Measurements from ENCODE around the gene GPATCH11. TPM values are rescaled to one million over a fixed set of nuclear protein-coding genes. Genes with fewer than 3 reads are reported as not detected.

Gene GPATCH11
- total and polyA plus RNA-seq, 4 donors, result 1.4 to 7.3 (median 3.4) TPM

- Histone ChIP-seq H3K9ac (ENCODE audit: low read depth in 1 of 2, low read length in 2 of 2) (no peak overlapping the region), H3K27me3 (ENCODE audit: control insufficient read depth in 4 of 4, insufficient read depth in 4 of 4, low read length in 3 of 4) (no peaks in the 10 kb centered on the region), H3K36me3 (ENCODE audit: control insufficient read depth in 4 of 4, insufficient read depth in 3 of 4, low read depth in 1 of 4, low read length in 3 of 4) (peaks cover 6 to 29% (median 23%) of the 10 kb centered on the region in 4 donors), H3K27ac (ENCODE audit: low read depth in 1 of 2, low read length in 2 of 2) (no peak overlapping the region), H3K4me1 (ENCODE audit: control insufficient read depth in 4 of 4, insufficient read depth in 4 of 4, low read length in 3 of 4) (peaks cover 0 to 7% (median 4%) of the 10 kb centered on the region in 4 donors), H3K4me3 (ENCODE audit: low read depth in 1 of 3, low read length in 3 of 3) (no peak overlapping the region), H3K9me3 (ENCODE audit: control insufficient read depth in 4 of 4, low read length in 3 of 4) (no peaks in the 10 kb centered on the region)
- WGBS, result 86% methylated on average over 4 of the region's 4 CpGs
- no peak for DNase-seq (ENCODE audit: low spot score)
- TF ChIP-seq MAX (IDR thresholded peaks at IDR 0.05) (no peak), SP1 (IDR thresholded peaks at IDR 0.05) (no peak), GABPA (IDR thresholded peaks at IDR 0.05 in 1 of 2, conservative IDR thresholded peaks at IDR 0.05 in 1 of 2) (no peak), YY1 (IDR thresholded peaks at IDR 0.05) (no peak), FOXA1 (IDR thresholded peaks at IDR 0.05) (no peak), EGR1 (IDR thresholded peaks at IDR 0.05; ENCODE audit: low read depth in 2 of 2) (no peak), HNF4G (IDR thresholded peaks at IDR 0.05) (no peak), JUND (IDR thresholded peaks at IDR 0.05) (no peak), HNF4A (conservative IDR thresholded peaks at IDR 0.05) (no peak), FOXA2 (IDR thresholded peaks at IDR 0.05) (no peak), RXRA (IDR thresholded peaks at IDR 0.05) (no peak)
- TF ChIP-seq, protein P1, sequence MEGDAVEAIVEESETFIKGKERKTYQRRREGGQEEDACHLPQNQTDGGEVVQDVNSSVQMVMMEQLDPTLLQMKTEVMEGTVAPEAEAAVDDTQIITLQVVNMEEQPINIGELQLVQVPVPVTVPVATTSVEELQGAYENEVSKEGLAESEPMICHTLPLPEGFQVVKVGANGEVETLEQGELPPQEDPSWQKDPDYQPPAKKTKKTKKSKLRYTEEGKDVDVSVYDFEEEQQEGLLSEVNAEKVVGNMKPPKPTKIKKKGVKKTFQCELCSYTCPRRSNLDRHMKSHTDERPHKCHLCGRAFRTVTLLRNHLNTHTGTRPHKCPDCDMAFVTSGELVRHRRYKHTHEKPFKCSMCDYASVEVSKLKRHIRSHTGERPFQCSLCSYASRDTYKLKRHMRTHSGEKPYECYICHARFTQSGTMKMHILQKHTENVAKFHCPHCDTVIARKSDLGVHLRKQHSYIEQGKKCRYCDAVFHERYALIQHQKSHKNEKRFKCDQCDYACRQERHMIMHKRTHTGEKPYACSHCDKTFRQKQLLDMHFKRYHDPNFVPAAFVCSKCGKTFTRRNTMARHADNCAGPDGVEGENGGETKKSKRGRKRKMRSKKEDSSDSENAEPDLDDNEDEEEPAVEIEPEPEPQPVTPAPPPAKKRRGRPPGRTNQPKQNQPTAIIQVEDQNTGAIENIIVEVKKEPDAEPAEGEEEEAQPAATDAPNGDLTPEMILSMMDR (IDR thresholded peaks at IDR 0.05; ENCODE audit: low read depth, low read length, missing input control), result no peak
- TF ChIP-seq, protein P2, sequence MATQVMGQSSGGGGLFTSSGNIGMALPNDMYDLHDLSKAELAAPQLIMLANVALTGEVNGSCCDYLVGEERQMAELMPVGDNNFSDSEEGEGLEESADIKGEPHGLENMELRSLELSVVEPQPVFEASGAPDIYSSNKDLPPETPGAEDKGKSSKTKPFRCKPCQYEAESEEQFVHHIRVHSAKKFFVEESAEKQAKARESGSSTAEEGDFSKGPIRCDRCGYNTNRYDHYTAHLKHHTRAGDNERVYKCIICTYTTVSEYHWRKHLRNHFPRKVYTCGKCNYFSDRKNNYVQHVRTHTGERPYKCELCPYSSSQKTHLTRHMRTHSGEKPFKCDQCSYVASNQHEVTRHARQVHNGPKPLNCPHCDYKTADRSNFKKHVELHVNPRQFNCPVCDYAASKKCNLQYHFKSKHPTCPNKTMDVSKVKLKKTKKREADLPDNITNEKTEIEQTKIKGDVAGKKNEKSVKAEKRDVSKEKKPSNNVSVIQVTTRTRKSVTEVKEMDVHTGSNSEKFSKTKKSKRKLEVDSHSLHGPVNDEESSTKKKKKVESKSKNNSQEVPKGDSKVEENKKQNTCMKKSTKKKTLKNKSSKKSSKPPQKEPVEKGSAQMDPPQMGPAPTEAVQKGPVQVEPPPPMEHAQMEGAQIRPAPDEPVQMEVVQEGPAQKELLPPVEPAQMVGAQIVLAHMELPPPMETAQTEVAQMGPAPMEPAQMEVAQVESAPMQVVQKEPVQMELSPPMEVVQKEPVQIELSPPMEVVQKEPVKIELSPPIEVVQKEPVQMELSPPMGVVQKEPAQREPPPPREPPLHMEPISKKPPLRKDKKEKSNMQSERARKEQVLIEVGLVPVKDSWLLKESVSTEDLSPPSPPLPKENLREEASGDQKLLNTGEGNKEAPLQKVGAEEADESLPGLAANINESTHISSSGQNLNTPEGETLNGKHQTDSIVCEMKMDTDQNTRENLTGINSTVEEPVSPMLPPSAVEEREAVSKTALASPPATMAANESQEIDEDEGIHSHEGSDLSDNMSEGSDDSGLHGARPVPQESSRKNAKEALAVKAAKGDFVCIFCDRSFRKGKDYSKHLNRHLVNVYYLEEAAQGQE (IDR thresholded peaks at IDR 0.05), result no peak
- TF ChIP-seq, protein P3, sequence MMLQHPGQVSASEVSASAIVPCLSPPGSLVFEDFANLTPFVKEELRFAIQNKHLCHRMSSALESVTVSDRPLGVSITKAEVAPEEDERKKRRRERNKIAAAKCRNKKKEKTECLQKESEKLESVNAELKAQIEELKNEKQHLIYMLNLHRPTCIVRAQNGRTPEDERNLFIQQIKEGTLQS (IDR thresholded peaks at IDR 0.05), result no peak
Observed at GRCh38 chr2:37090019-37090477, 5.7 kb downstream of the GPATCH11 start.

GRCh38 chr2:37091873-37092272, 7.6 kb downstream of the GPATCH11 start:
- Histone ChIP-seq H3K27ac (ENCODE audit: low read depth in 1 of 2, low read length in 2 of 2) (no peak overlapping the region), H3K9ac (ENCODE audit: low read depth in 1 of 2, low read length in 2 of 2) (no peak overlapping the region), H3K4me1 (ENCODE audit: control insufficient read depth in 4 of 4, insufficient read depth in 4 of 4, low read length in 3 of 4) (peaks cover 0 to 3% (median 0%) of the 10 kb centered on the region in 4 donors), H3K27me3 (ENCODE audit: control insufficient read depth in 4 of 4, insufficient read depth in 4 of 4, low read length in 3 of 4) (no peaks in the 10 kb centered on the region), H3K9me3 (ENCODE audit: control insufficient read depth in 4 of 4, low read length in 3 of 4) (no peaks in the 10 kb centered on the region), H3K4me3 (ENCODE audit: low read depth in 1 of 3, low read length in 3 of 3) (no peak overlapping the region), H3K36me3 (ENCODE audit: control insufficient read depth in 4 of 4, insufficient read depth in 3 of 4, low read depth in 1 of 4, low read length in 3 of 4) (peaks cover 6 to 43% (median 30%) of the 10 kb centered on the region in 4 donors)
- WGBS, result 83% methylated on average over 5 of the region's 5 CpGs
- TF ChIP-seq GABPA (IDR thresholded peaks at IDR 0.05 in 1 of 2, conservative IDR thresholded peaks at IDR 0.05 in 1 of 2) (no peak), YY1 (IDR thresholded peaks at IDR 0.05) (no peak), NR2F2 (IDR thresholded peaks at IDR 0.05) (no peak), ZBTB33 (IDR thresholded peaks at IDR 0.05) (no peak), SP1 (IDR thresholded peaks at IDR 0.05) (no peak), EGR1 (IDR thresholded peaks at IDR 0.05; ENCODE audit: low read depth in 2 of 2) (no peak), TAF1 (conservative IDR thresholded peaks at IDR 0.05) (no peak), FOXA1 (IDR thresholded peaks at IDR 0.05) (no peak), HNF4A (conservative IDR thresholded peaks at IDR 0.05) (no peak), RXRA (IDR thresholded peaks at IDR 0.05) (no peak)
- TF ChIP-seq, protein P3 (IDR thresholded peaks at IDR 0.05), result no peak
- TF ChIP-seq, protein P2 (IDR thresholded peaks at IDR 0.05), result no peak
- TF ChIP-seq, protein P1 (IDR thresholded peaks at IDR 0.05; ENCODE audit: low read depth, low read length, missing input control), result no peak
- no peak for DNase-seq (ENCODE audit: low spot score)
